ENCODE data around the gene FMOD.

DNA sequence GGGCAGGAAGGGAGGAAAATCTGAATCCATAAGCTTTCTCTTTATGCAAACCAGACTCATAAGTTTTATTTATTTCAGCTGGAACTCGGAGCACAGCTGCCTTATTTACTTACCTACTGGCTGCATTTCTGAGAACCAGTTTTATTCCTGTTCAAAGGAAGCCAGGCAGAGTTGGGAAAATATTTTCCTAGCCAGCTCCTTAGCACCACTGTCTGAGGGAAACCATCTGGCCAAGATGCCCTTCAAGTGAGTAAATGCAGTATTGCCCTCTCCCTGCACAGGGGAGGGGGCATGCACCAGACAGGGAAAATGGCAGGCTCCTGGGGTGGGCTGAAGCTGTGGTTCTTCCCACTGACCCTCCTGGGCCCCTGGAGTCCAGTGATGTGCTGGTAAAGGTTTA lies 28.9 kb upstream of the FMOD start:
- no peak for TF ChIP-seq POLR2AphosphoS5 (IDR thresholded peaks at IDR 0.05; ENCODE audit: borderline replicate concordance, low read depth, low read length)
- no peak for TF ChIP-seq EZH2 (IDR thresholded peaks at IDR 0.05)
